Smooth muscle cell of trachea (primary cell): Measurements from ENCODE around the gene TRIM47. TPM values are rescaled to one million over a fixed set of nuclear protein-coding genes. Genes with fewer than 3 reads are reported as not detected.

ENCODE experiments used
- total RNA-seq: library from RNA; depleted of rRNA; stranded (reverse); fragments of >200 nt; gene quantifications from 2 replicates; pipeline ENCODE4 v1.2.1, GENCODE V29; 2014

Gene TRIM47, protein sequence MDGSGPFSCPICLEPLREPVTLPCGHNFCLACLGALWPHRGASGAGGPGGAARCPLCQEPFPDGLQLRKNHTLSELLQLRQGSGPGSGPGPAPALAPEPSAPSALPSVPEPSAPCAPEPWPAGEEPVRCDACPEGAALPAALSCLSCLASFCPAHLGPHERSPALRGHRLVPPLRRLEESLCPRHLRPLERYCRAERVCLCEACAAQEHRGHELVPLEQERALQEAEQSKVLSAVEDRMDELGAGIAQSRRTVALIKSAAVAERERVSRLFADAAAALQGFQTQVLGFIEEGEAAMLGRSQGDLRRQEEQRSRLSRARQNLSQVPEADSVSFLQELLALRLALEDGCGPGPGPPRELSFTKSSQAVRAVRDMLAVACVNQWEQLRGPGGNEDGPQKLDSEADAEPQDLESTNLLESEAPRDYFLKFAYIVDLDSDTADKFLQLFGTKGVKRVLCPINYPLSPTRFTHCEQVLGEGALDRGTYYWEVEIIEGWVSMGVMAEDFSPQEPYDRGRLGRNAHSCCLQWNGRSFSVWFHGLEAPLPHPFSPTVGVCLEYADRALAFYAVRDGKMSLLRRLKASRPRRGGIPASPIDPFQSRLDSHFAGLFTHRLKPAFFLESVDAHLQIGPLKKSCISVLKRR
- 6.4 and 33.7 TPM in 2 replicates for total RNA-seq

DNA sequence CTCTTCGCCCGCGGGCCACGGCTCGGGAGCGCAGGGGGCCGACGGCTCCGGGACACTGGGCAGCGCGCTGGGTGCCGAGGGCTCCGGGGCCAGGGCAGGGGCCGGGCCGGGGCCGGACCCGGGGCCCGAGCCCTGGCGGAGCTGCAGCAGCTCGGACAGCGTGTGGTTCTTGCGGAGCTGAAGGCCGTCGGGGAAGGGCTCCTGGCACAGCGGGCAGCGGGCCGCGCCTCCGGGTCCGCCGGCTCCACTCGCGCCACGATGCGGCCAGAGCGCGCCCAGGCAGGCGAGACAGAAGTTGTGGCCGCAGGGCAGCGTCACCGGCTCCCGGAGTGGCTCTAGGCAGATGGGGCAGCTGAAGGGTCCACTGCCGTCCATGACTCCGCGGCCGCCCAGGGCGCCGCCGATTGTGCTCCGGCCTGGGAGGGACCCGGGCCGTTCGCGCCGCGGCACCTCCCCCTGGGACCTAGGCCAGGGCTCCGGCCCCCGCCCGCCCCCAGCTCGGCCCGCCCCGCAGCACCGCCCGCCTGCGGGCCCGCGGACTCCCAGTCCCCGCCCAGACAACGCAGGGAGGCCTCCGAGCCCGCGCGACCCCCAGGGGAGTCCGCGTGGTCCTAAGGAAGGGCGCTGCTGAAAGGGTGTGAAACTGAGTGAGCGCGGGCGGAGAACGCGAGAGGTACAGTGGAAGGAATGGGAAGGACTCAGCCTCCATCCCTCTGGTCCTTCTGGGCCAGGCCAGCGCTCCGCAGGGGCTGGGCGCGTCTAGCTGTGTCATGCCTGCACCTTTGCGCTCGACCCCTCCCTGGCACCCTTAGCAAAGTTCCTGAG is at the start of gene TRIM47:
TSS of gene TRIM47 (minus strand) at position 408 of the 825 bp plus-strand sequence. CDS start at position 375, 33 bp downstream.

DNA sequence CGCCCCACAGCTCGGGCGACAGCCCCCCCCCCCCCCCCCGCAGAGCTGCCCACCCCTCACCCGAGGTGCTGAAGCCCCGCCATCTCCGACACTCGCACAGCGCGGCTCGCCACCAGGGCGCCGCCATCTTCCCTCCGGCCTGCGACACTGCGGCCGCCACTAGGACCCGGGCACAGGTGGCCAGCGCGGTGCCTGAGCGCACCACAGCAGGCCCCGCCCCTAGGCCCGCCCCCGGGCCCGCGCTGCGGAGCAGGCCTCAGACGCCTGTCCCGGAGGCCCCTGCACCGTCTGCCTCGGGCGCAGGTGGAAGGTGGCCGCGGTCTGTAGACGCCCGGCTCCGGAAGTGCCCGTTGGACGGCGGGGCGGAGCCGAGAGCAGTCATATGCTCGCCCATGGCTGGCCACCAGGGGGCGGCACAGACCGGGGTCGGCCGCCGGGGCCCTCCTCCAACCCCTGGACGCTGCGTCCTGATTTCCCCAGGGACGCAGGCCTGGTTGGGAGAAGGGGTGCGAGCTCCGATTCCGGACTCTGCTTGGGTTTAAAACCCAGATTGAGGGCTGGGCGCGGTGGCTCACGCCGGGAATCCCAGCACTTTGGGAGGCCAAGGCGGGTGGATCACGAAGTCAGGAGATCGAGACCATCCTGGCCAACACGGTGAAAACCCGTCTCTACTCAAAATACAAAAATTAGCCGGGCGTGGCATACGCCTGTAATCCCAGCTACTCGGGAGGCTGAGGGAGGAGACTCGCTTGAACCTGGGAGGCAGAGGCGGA is 26.6 kb upstream of the TRIM47 start, which contains the start of gene MRPL38:
TSS of gene MRPL38 (minus strand) at position 136 of the 773 bp plus-strand sequence. CDS start at position 127, 9 bp downstream.

DNA sequence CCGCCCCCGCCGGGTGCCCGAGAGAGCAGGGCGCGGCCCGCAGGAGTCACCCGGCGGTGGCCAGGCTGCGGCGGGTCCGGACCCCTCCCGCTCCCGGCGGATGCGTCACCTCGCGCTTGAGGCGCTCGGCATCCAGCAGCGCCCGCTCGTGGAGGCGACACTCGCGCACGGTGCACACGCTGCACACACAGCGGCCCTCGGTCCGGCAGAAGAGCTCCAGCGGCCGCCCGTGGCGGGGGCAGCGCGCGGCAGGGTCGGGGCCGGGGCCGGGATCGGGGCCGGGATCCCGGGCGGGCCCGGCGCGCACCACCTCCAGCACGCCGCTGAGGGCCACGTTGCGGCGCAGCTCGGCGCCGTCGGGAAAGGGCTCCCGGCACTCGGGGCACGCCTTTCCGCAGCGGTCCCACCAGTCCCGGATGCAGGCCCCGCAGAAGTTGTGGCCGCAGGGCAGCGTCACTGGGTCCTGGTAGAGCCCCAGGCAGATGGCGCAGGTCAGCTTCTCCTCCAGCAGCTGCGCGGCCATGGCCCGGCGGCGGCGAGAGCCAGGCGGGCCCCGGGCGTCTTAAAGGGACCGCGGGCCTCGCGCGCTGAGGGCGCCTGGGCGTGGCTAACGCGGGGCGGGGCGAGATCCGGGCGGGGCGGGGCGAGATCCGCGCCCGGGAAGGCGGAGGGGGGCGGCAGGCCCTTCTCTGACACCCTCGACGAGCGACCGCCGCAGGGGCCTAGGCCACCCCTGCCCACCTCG is 18.2 kb upstream of the TRIM47 start, which contains the start of gene TRIM65:
TSS of gene TRIM65 (minus strand) at position 537 of the 745 bp plus-strand sequence. CDS start at position 523, 14 bp downstream.

DNA sequence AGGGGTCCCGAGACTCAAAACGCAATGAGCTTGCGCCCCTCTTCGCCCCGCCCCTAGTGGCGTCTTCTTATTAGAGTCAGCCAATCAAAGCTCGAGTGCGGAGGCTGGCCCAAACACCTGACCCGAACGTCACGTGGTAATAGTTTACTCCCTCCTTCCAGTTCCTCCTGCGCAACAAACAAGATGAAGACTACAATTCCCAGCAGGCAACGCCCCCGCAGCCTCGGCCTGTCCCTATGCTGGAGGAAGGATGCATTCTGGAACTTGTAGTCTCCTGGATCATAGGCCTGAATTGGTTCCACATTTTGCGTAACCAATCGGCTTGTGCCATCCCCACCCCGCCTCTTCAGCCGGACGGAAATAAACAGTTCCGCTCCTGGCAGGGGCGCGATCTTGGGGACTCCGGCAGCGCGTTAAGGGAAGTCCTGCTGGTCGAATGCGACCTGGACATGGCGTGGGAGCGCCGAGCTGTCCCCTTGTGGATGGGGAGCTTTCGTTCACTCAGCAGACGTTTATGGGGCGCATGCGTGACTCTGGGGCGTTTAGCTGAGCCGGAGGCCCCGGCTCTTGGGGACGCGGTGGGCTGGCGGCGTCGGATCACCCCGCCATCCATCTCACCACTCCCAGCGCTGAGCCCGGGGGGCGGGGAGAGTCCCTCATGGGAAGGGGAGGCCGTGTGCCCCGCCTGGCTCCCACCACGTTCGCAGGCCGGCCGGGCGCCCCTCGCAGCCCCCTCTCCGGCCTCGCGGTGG is 22.9 kb downstream of the TRIM47 start, which contains the start of gene WBP2:
TSS of gene WBP2 (minus strand) at position 26 of the 752 bp plus-strand sequence. CDS start 38 bp downstream, outside the sequence.

DNA sequence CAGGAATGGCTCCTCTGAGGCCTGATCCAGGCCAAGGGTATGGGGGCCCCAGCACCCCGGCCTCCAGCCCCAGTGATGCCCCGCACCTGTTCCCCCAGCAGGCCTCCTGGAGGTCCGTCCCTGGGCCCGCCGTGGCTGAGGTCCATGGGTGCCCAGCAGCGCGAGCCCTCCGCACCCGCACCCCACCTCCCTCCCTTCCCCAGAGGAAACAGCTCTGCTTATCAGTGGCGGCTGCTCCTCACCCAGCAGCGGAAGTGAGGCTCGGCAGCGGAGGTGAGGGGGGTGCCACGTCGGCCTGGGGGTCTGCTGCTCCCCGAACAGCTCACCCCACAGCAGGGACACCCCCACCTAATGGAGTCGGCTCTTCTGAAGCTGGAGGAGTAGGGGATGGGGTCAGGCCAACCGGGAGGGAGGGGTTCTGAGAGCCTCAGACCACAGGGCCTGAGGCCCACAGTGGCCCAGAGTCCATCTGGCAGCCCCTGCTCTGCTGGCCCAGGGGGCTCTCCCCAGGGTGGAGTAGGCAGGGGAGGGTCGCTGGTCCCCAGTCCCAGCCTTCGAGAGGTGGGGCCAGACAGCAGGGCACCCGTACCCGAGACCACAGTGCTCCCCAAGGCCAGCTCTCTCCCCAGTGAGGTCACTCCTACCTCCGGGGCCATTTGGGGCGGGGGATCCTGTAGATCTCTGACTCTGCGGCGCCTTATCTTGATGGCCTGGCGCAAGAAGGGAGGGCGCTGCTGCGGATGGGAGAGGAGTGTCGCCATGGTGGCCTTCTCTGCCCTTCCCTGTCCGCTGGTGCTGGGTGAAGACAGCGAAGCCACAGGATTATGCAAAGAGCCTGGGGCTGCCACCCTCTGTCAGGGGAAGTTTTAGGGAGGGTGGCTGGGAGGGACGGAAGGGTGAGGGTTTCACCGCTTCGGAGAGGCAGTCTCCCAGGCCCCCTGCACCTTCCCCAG is 34.5 kb downstream of the TRIM47 start, which contains the start of gene UNC13D:
TSS of gene UNC13D (minus strand) at position 828 of the 953 bp plus-strand sequence. CDS start at position 761, 67 bp downstream.

Other genes starting within 250 kb of the TRIM47 start
- 0.29 TPM in 1 of 2 replicates, not detected in the other for gene SMIM5, start 245.1 kb downstream of the TRIM47 start, total RNA-seq
- 24.0 and 34.1 TPM in 2 replicates for gene RECQL5, start 211.4 kb downstream of the TRIM47 start, total RNA-seq
- 60.5 and 69.4 TPM in 2 replicates for gene SAP30BP, start 211.2 kb downstream of the TRIM47 start, total RNA-seq
- gene ITGB4, start 157.1 kb downstream of the TRIM47 start, total RNA-seq = 0.50 and 4.2 TPM in 2 replicates
- 52.1 and 58.6 TPM in 2 replicates for gene GALK1, start 113.4 kb downstream of the TRIM47 start, total RNA-seq
- gene UNK, start 93.8 kb downstream of the TRIM47 start, total RNA-seq = 19.0 and 21.5 TPM in 2 replicates
- gene UNC13D, start 34.2 kb downstream of the TRIM47 start, total RNA-seq = 2.3 and 2.8 TPM in 2 replicates
- 32.1 and 45.0 TPM in 2 replicates for gene WBP2, start 23.2 kb downstream of the TRIM47 start, total RNA-seq
- gene TRIM65, start 18.4 kb upstream of the TRIM47 start, total RNA-seq = 13.4 and 30.8 TPM in 2 replicates
- gene MRPL38, start 26.3 kb upstream of the TRIM47 start, total RNA-seq = 40.3 and 42.3 TPM in 2 replicates
- gene FBF1, start 62.5 kb upstream of the TRIM47 start, total RNA-seq = 13.2 and 18.2 TPM in 2 replicates
- gene ACOX1, start 100.6 kb upstream of the TRIM47 start, total RNA-seq = 54.4 and 59.4 TPM in 2 replicates
- 14.1 and 14.5 TPM in 2 replicates for gene TEN1, start 100.7 kb upstream of the TRIM47 start, total RNA-seq
- 1.3 and 1.9 TPM in 2 replicates for gene CDK3, start 122.3 kb upstream of the TRIM47 start, total RNA-seq
- gene EVPL, start 148.7 kb upstream of the TRIM47 start, total RNA-seq = under 0.01 TPM in 1 of 2 replicates, not detected in the other
- gene SRP68, start 193.9 kb upstream of the TRIM47 start, total RNA-seq = 37.4 and 46.7 TPM in 2 replicates
- not detected in 2 replicates for gene GALR2, start 196.2 kb upstream of the TRIM47 start, total RNA-seq
- under 0.01 and 0.15 TPM in 2 replicates for gene ZACN, start 200.6 kb upstream of the TRIM47 start, total RNA-seq
- gene EXOC7, start 225.2 kb upstream of the TRIM47 start, total RNA-seq = 107 and 137 TPM in 2 replicates